GM12878 (cell line): ENCODE measurements around the gene OR4D1. TPM values are rescaled to one million over a fixed set of nuclear protein-coding genes. Genes with fewer than 3 reads are reported as not detected.

Experiments used
- ATAC-seq: fragments of 200-7000 bp; cut with Tn5 transposase; 3 replicates; pipeline ENCODE4 v1.9.1; 2020; ENCODE audit warnings: mild to moderate bottlenecking, moderate library complexity
- BruUV-seq: library from RNA; stranded (reverse); fragments of 400-500 nt; replicated peaks from 2 replicates; lab custom pipeline; 2021; lab: Mats Ljungman, UMichigan
- CTCF ChIA-PET: fragments of 300-600 bp; sonication (Branson Sonifier 250); formaldehyde crosslinking; extraction: SDS; loops from one replicate; lab custom pipeline; 2021; ENCODE audit warnings: inconsistent platforms; lab: Yijun Ruan, JAX
- POLR2A ChIA-PET: fragments of 350-600 bp; formaldehyde crosslinking; extraction: SDS; loops from one replicate; lab custom pipeline; 2021; ENCODE audit warnings: inconsistent platforms; lab: Charles Lee
- RAD21 ChIA-PET: fragments of 300-600 bp; sonication (Branson Sonifier 250); formaldehyde crosslinking; loops from one replicate; lab custom pipeline; 2023; ENCODE audit warnings: antibody characterized with exemption; ENCODE audit not compliant: unreplicated experiment; lab: Charles Lee
- SMC1A ChIA-PET: fragments of 300-600 bp; sonication (Branson Sonifier 250); formaldehyde crosslinking; loops from one replicate; lab custom pipeline; 2023; ENCODE audit not compliant: unreplicated experiment, uncharacterized antibody; lab: Charles Lee
- DNase-seq: peaks from one replicate; pipeline ENCODE4 v3.0.0-alpha.2; 2011; ENCODE audit warnings: low read depth, low spot score
- FAIRE-seq: peaks from 3 replicates; lab custom pipeline; 2011; peaks lifted over from hg19 to GRCh38; lab: Jason Lieb, UNC
- H2AFZ ChIP-seq: 2 replicates; pipeline ENCODE4 v1.6.0; 2011; ENCODE audit warnings: low read depth, low read length, control low read depth; ENCODE audit not compliant: control insufficient read depth
- H3K27ac ChIP-seq: 2 replicates; pipeline ENCODE4 v1.5.1; 2011; ENCODE audit warnings: control low read depth; ENCODE audit not compliant: control insufficient read depth, insufficient read depth
- H3K27me3 ChIP-seq, 2 experiments: replicated peaks in 1 of 2; 2 replicates each; pipeline versions ENCODE4 v1.6.0 to v1.6.1; 2011; ENCODE audit warnings: low read length in 1 of 2; ENCODE audit not compliant: control insufficient read depth in 2 of 2, insufficient read depth in 2 of 2
- H3K36me3 ChIP-seq, 2 experiments: 2 replicates each; pipeline ENCODE4 v1.5.1; 2011; ENCODE audit warnings: low read length in 1 of 2; ENCODE audit not compliant: control insufficient read depth in 2 of 2, insufficient read depth in 2 of 2
- H3K4me1 ChIP-seq: 2 replicates; pipeline ENCODE4 v1.6.1; 2011; ENCODE audit warnings: mild to moderate bottlenecking, low read length, moderate library complexity, mixed read lengths; ENCODE audit not compliant: control insufficient read depth, insufficient read depth
- H3K4me2 ChIP-seq: 2 replicates; pipeline ENCODE4 v1.6.0; 2011; ENCODE audit warnings: control low read depth; ENCODE audit not compliant: control insufficient read depth, insufficient read depth
- H3K4me3 ChIP-seq: fragments of 200-600 bp; sonication (generic); 2 replicates; pipeline ENCODE4 v1.5.1; 2016
- H3K79me2 ChIP-seq: 2 replicates; pipeline ENCODE4 v1.6.0; 2011; ENCODE audit warnings: low read length; ENCODE audit not compliant: control insufficient read depth, insufficient read depth
- H3K9ac ChIP-seq: 2 replicates; pipeline ENCODE4 v1.8.0; 2011; ENCODE audit warnings: low read length, control low read depth, mixed read lengths; ENCODE audit not compliant: control insufficient read depth, insufficient read depth
- H3K9me3 ChIP-seq: replicated peaks from 3 replicates; pipeline ENCODE4 v1.5.1; 2011; ENCODE audit warnings: mild to moderate bottlenecking, low read length; ENCODE audit not compliant: control insufficient read depth, insufficient read depth
- H4K20me1 ChIP-seq: 2 replicates; pipeline ENCODE4 v1.6.0; 2011; ENCODE audit not compliant: control insufficient read depth, insufficient read depth
- ATF3 ChIP-seq: IDR thresholded peaks from 2 replicates; pipeline ENCODE4 v1.6.1; 2011; ENCODE audit warnings: low read depth, mild to moderate bottlenecking, low read length, moderate library complexity, borderline replicate concordance; ENCODE audit errors: extremely low read depth
- DPF2 ChIP-seq: fragments of 450-650 bp; IDR thresholded peaks from 2 replicates; pipeline ENCODE4 v1.6.1; 2017; ENCODE audit warnings: mild to moderate bottlenecking
- HDGF ChIP-seq: fragments of 450-650 bp; IDR thresholded peaks from 2 replicates; pipeline ENCODE4 v1.6.1; 2016; ENCODE audit warnings: antibody characterized with exemption
- MLLT1 ChIP-seq: fragments of 450-650 bp; IDR thresholded peaks from 2 replicates; pipeline ENCODE4 v1.6.1; 2016; ENCODE audit warnings: mild to moderate bottlenecking
- PBX3 ChIP-seq: IDR thresholded peaks from 2 replicates; pipeline ENCODE4 v1.6.1; 2011; ENCODE audit warnings: mild to moderate bottlenecking, low read depth, low read length, moderate library complexity; ENCODE audit not compliant: insufficient replicate concordance
- RAD51 ChIP-seq: fragments of 450-650 bp; IDR thresholded peaks from 2 replicates; pipeline ENCODE4 v1.6.1; 2016; ENCODE audit warnings: moderate library complexity, mild to moderate bottlenecking, inconsistent platforms
- REST ChIP-seq: IDR thresholded peaks from 2 replicates; pipeline ENCODE4 v1.6.1; 2012; ENCODE audit warnings: mild to moderate bottlenecking, low read depth, low read length
- RUNX3 ChIP-seq: IDR thresholded peaks from 2 replicates; pipeline ENCODE4 v1.6.1; 2012; ENCODE audit warnings: low read length, inconsistent platforms
- SKIL ChIP-seq: fragments of 450-650 bp; IDR thresholded peaks from 2 replicates; pipeline ENCODE4 v1.6.1; 2017; ENCODE audit warnings: mild to moderate bottlenecking, low read depth, inconsistent platforms; ENCODE audit not compliant: poor library complexity, severe bottlenecking
- TCF7 ChIP-seq: IDR thresholded peaks from 2 replicates; pipeline ENCODE4 v1.6.1; 2014; ENCODE audit warnings: antibody characterized with exemption, borderline replicate concordance
- ZNF217 ChIP-seq: fragments of 450-650 bp; IDR thresholded peaks from 2 replicates; pipeline ENCODE4 v1.6.1; 2017; ENCODE audit warnings: antibody characterized with exemption, mild to moderate bottlenecking
- ZNF384 ChIP-seq: IDR thresholded peaks from 2 replicates; pipeline ENCODE4 v1.6.1; 2012; ENCODE audit warnings: low read depth, mild to moderate bottlenecking, low read length, improper control_type of control experiment, borderline replicate concordance
- WGBS: methylation state at CpG from one replicate; pipeline ENCODE4 v1.1.6; 2016; ENCODE audit warnings: low lambda C conversion rate; ENCODE audit not compliant: insufficient replicate concordance, insufficient coverage; ENCODE audit errors: missing lambda C conversion rate; 5-methylcytosine and 5-hydroxymethylcytosine counted together
- in situ Hi-C: fragments of 300-500 bp; cut with MboI; formaldehyde crosslinking; loops from 9 replicates; pipeline ENCODE4 v1.14.3; 2018; ENCODE audit warnings: mixed read lengths
- intact Hi-C: fragments of 100-400 bp; cut with micrococcal nuclease; formaldehyde crosslinking; loops from one replicate; pipeline ENCODE4 v1.14.2; 2022; ENCODE audit not compliant: unreplicated experiment
- polyA plus RNA-seq, 11 experiments: library from polyadenylated mRNA; depleted of rRNA in 4 of 11; unstranded in 6 of 11; stranded (reverse) in 5 of 11; fragments of >200 nt; fragmentation: Nextera tagmentation in 4 of 11; fragmentation: Illumina TruSeq in 1 of 11; extraction: Ambion mirVana in 4 of 11; extraction: Trizol in 1 of 11; gene quantifications; 1 replicate in 1 of 11; 2 replicates in 10 of 11; pipeline versions ENCODE4 v1.2.1 to v1.2.3, GENCODE V29; 2011 to 2016; ENCODE audit warnings: inconsistent platforms in 2 of 11, missing spikeins in 2 of 11, low read depth in 1 of 11
- total RNA-seq, 4 experiments: library from RNA; depleted of rRNA in 3 of 4; stranded (reverse); fragments of >200 nt in 3 of 4; fragmentation: Illumina TruSeq in 1 of 4; extraction: Trizol in 1 of 4; gene quantifications; 2 replicates each; pipeline versions ENCODE4 v1.2.1 to v1.2.3, GENCODE V29; 2013 to 2021

The OR4D1 gene
- total and polyA plus RNA-seq, 10 of the 15 experiments (the other 5 are each of a cell fraction or from before 2014, with no cell fraction given) = not detected

GRCh38 chr17:58110012-58110411, 38.2 kb upstream of the OR4D1 start:
- ChIA-PET SMC1A (interaction anchor here (0.9 kb wide), 1 partner anchor 13 kb away, joined by 3 read pairs; no protein-coding TSS in a partner anchor), RAD21 (no interaction called here), CTCF (interaction anchor here (1.6 to 6.6 kb wide), 3 partner anchors 13 to 276 kb away, joined by 3 to 63 read pairs (median 9); no protein-coding TSS in a partner anchor), POLR2A (no interaction called here)
- BruUV-seq = no TSS peak
- WGBS = 34% methylated on average over 5 of the region's 5 CpGs
- no peaks in the 10 kb centered on the region for H4K20me1 ChIP-seq
- H3K79me2 ChIP-seq = no peaks in the 10 kb centered on the region
- no peak overlapping the region for H2AFZ ChIP-seq
- H3K4me3 ChIP-seq = no peak overlapping the region
- H3K9ac ChIP-seq = no peak overlapping the region
- no peak overlapping the region for H3K4me2 ChIP-seq
- intact Hi-C loops (loop anchor here (5.0 kb wide), 2 partner anchors 62 to 983 kb away; no protein-coding TSS in a partner anchor), in situ Hi-C loops (no loop called here)
- DNase-seq (no peak), FAIRE-seq (no peak), ATAC-seq (no peak)
- no peak overlapping the region for H3K27ac ChIP-seq
- H3K27me3 ChIP-seq = peaks cover 0 to 3% of the 10 kb centered on the region in 2 experiments; a peak in 1 of 4 replicates
- no peaks in the 10 kb centered on the region for H3K4me1 ChIP-seq
- H3K36me3 ChIP-seq = no peaks in the 10 kb centered on the region
- H3K9me3 ChIP-seq = no peaks in the 10 kb centered on the region
- TF ChIP-seq ATF3 (no peak), SKIL (no peak), ZNF384 (no peak), HDGF (no peak), MLLT1 (no peak), ZNF217 (no peak), DPF2 (no peak), RUNX3 (no peak), PBX3 (no peak), RAD51 (no peak), TCF7 (no peak), REST (no peak)
